HL-60 (cell line): ENCODE measurements around the gene PRICKLE2.

ENCODE experiments used
- DNase-seq, 2 experiments: peaks; one replicate each; pipeline ENCODE4 v3.0.0-alpha.2; 2010 to 2020; ENCODE audit warnings: low read depth in 1 of 2, low spot score in 1 of 2
- H3K27ac ChIP-seq: fragments of 250-450 bp; sonication (Bioruptor Pico); replicated peaks from 2 replicates; pipeline ENCODE4 v1.5.1; 2020; ENCODE audit warnings: mild to moderate bottlenecking, moderate library complexity
- H3K27me3 ChIP-seq: fragments of 250-450 bp; sonication (Bioruptor Pico); 2 replicates; pipeline ENCODE4 v1.5.1; 2021; ENCODE audit warnings: mild to moderate bottlenecking, moderate library complexity; ENCODE audit not compliant: insufficient read depth, poor library complexity, severe bottlenecking
- H3K4me3 ChIP-seq: replicated peaks from 2 replicates; pipeline ENCODE4 v1.5.1; 2011; ENCODE audit warnings: mild to moderate bottlenecking, control low read depth, low read length; ENCODE audit not compliant: insufficient read depth
- CTCF ChIP-seq: IDR thresholded peaks from one replicate; pipeline ENCODE4 v1.5.1; 2011; ENCODE audit warnings: low read length, control low read depth, inconsistent platforms; ENCODE audit not compliant: insufficient read depth
- GABPA ChIP-seq: IDR thresholded peaks from 2 replicates; pipeline ENCODE4 v1.6.1; 2012; ENCODE audit warnings: low read depth
- POLR2AphosphoS5 ChIP-seq: IDR thresholded peaks from 2 replicates; pipeline ENCODE4 v1.6.1; 2012; ENCODE audit warnings: low read depth
- REST ChIP-seq: IDR thresholded peaks from 2 replicates; pipeline ENCODE4 v1.6.1; 2012; ENCODE audit warnings: low read depth; ENCODE audit not compliant: insufficient replicate concordance
- SPI1 ChIP-seq: IDR thresholded peaks from 2 replicates; pipeline ENCODE4 v1.6.1; 2012; ENCODE audit warnings: low read depth, mild to moderate bottlenecking, borderline replicate concordance

PRICKLE2 gene

DNA sequence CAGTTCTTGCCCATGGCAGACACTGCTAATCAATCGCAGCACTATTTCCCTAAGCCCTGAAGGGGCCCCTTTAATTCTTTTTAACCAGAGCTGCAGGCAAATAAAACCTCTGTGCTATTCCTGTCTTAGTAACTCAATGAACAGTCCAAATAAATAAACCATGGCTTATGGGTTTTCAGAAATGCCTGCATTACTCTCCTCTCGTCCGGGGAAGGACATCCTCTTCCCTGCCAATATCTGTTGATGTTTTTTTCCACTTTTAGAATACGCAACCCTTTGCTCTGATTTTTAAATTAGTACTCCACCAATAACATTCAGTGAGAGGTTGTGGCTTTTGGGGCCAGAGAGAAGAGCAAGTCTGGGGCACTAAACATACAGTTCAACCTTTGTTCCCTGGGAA is 35.2 kb upstream of the PRICKLE2 start:
- no peak for DNase-seq

DNA sequence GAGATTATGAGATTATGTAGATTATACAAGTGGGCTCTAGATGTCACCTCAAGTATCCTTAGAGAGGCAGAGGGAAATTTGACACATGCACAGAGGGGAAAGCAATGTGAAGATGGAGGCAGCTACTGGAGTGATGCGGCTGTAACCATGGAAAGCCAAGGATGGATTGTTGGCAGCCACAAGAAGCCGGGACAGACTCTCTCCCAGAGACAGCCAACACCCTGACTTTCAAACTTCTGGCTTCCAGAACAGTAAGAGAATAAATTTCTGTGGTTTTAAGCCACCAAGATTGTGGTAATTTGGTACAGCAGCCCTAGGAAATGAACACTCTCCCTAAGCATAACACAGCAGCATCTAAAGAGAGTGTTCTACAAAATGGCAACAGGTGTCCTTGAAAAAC is 34.4 kb upstream of the PRICKLE2 start:
- no peak for DNase-seq
- peaks cover 2% of the 10 kb centered on the region for H3K27me3 ChIP-seq
- H3K4me3 ChIP-seq, result no peak overlapping the region
- H3K27ac ChIP-seq, result no peak overlapping the region
- TF ChIP-seq REST (no peak), SPI1 (no peak), GABPA (no peak), CTCF (no peak), POLR2AphosphoS5 (no peak)

More for the DNA sequence above, 35.2 kb upstream of the PRICKLE2 start:
- H3K27ac ChIP-seq, result no peak overlapping the region
- H3K4me3 ChIP-seq, result no peak overlapping the region
- TF ChIP-seq CTCF, result no peak
- H3K27me3 ChIP-seq, result peaks cover 4% of the 10 kb centered on the region

GRCh38 chr3:64257100-64257755 is 32.0 kb upstream of the PRICKLE2 start:
- Histone ChIP-seq H3K27ac (no peak overlapping the region), H3K27me3 (peaks cover 2% of the 10 kb centered on the region), H3K4me3 (no peak overlapping the region)
- no peak for DNase-seq
- TF ChIP-seq POLR2AphosphoS5, result no peak
- TF ChIP-seq REST, result no peak
- TF ChIP-seq CTCF, result no peak
- no peak for TF ChIP-seq GABPA
- no peak for TF ChIP-seq SPI1

DNA sequence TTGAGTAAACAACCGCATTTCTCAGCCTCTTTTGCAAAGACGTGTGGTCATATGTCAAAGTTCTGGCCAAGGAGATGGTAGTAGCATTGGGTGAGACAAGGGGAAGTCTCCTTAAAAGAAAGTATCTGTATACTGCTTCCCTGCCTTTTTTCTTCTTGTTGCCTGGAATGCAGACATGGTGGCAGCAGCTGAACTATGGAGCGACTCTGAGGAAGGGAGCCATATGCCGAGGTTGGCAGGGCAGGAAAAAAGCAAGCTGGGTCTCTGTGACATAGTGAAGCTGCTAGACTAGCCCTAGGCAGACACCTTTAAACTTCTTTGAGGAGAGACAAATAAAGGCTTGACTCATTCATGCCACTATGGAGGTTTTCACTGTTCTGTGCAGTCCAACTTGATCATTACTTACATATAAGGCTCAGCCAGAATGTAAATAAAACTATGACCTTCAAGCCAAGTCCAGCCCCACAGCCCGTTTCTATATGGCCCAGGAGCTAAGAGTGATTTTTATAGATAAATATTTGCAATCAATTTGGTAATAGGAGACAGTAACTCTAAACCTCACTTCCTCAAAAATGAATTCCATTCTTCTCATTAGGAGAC is 30.6 kb upstream of the PRICKLE2 start:
- no peak overlapping the region for H3K4me3 ChIP-seq
- TF ChIP-seq GABPA (no peak), SPI1 (no peak), CTCF (no peak)
- no peak for DNase-seq
- peaks cover 2% of the 10 kb centered on the region for H3K27me3 ChIP-seq
- no peak overlapping the region for H3K27ac ChIP-seq
